ENCODE data around the gene SGSM2. TPM values are rescaled to one million over a fixed set of nuclear protein-coding genes. Genes with fewer than 3 reads are reported as not detected.

Gene SGSM2
- polyA plus RNA-seq, 1 donor (not counting 4 experiments of a cell fraction or from before 2014, with no cell fraction given) = 16.4 TPM

DNA sequence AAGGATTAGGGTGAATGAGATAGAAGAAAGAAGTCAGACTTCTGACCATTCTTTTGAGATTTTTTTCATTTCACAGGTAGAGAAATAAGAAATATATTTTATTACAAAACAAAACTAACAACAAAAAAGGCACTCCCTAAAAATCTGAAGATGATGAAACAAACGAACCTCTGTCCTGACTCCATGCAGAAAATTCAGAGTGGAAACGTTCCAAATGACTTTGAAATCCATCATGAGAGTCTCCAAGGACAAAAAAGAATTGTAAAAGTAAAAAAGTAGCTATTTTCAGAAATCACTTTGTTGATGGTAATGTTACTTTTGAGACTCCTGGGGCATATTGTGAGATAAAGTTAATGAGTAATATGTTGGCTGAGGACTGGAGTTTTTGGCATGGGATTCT, 89.9 kb downstream of the SGSM2 start:
- Histone ChIP-seq H3K36me3 (ENCODE audit: control insufficient read depth in 2 of 2, extremely low read depth in 1 of 2, insufficient read depth in 2 of 2, low read length in 2 of 2) (no peaks in the 10 kb centered on the region), H2AFZ (ENCODE audit: control insufficient read depth, low read length) (no peak overlapping the region), H3K79me2 (ENCODE audit: control insufficient read depth, insufficient read depth, low read length) (no peaks in the 10 kb centered on the region), H3K27me3 (ENCODE audit: control insufficient read depth, extremely low read depth, insufficient read depth, low read length) (no peaks in the 10 kb centered on the region), H3K4me2 (ENCODE audit: control insufficient read depth, extremely low read depth, insufficient read depth, low read depth, low read length) (no peak overlapping the region), H3K9ac (ENCODE audit: control insufficient read depth, extremely low read depth, insufficient read depth, low read length) (no peak overlapping the region), H3K4me3 (ENCODE audit: control insufficient read depth in 2 of 3, extremely low read depth in 1 of 3, insufficient read depth in 2 of 3, low read depth in 1 of 3, low read length in 3 of 3) (no peak overlapping the region), H3K9me1 (ENCODE audit: control insufficient read depth, extremely low read depth, insufficient read depth, low read length) (no peaks in the 10 kb centered on the region), H3K4me1 (ENCODE audit: control insufficient read depth, extremely low read depth, insufficient read depth, low read length) (peaks cover 13% of the 10 kb centered on the region), H3K9me3 (ENCODE audit: control insufficient read depth, low read depth, low read length) (no peaks in the 10 kb centered on the region), H4K20me1 (ENCODE audit: control insufficient read depth, extremely low read depth, insufficient read depth, low read length) (no peaks in the 10 kb centered on the region), H3K27ac (ENCODE audit: control insufficient read depth, insufficient read depth, low read length) (no peak overlapping the region)
- no peak for TF ChIP-seq EZH2 (IDR thresholded peaks at IDR 0.05; ENCODE audit: low read length)
- TF ChIP-seq, protein P1, sequence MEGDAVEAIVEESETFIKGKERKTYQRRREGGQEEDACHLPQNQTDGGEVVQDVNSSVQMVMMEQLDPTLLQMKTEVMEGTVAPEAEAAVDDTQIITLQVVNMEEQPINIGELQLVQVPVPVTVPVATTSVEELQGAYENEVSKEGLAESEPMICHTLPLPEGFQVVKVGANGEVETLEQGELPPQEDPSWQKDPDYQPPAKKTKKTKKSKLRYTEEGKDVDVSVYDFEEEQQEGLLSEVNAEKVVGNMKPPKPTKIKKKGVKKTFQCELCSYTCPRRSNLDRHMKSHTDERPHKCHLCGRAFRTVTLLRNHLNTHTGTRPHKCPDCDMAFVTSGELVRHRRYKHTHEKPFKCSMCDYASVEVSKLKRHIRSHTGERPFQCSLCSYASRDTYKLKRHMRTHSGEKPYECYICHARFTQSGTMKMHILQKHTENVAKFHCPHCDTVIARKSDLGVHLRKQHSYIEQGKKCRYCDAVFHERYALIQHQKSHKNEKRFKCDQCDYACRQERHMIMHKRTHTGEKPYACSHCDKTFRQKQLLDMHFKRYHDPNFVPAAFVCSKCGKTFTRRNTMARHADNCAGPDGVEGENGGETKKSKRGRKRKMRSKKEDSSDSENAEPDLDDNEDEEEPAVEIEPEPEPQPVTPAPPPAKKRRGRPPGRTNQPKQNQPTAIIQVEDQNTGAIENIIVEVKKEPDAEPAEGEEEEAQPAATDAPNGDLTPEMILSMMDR (optimal IDR thresholded peaks at IDR 0.05 in 1 of 3, IDR thresholded peaks at IDR 0.05 in 1 of 3, conservative IDR thresholded peaks at IDR 0.05 in 1 of 3; ENCODE audit: extremely low read depth in 1 of 3, insufficient read depth in 2 of 3, low read length in 3 of 3) = no peak
- dilution Hi-C loops (cut with MboI; ENCODE audit: extremely low pct_ligation_motif_present, low sequenced_read_pairs) = no loop called here
- DNase-seq (ENCODE audit: low read depth, low spot score) = no peak
- FAIRE-seq = no peak

DNA sequence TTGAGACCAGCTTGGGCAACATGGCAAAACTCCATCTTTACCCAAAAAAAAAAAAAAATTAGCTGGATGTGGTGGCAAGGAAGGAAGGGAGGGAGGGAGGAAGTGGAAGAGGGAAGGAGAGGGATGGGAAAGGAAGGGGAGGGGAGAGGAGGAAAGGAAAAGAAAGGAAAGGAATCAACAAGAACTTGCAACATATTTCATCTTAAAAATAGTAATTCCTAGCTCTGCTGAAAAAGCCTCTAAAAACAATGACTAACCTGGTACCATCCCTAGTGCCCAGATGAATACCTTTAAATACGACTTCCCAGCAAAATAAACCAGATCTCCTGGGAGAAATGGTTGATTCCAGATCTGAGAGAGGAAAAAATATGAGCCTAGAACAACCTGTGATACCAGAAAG, 90.6 kb downstream of the SGSM2 start:
- Histone ChIP-seq H3K9me3 (ENCODE audit: control insufficient read depth, low read depth, low read length) (no peaks in the 10 kb centered on the region), H3K79me2 (ENCODE audit: control insufficient read depth, insufficient read depth, low read length) (no peaks in the 10 kb centered on the region), H2AFZ (ENCODE audit: control insufficient read depth, low read length) (no peak overlapping the region), H4K20me1 (ENCODE audit: control insufficient read depth, extremely low read depth, insufficient read depth, low read length) (no peaks in the 10 kb centered on the region), H3K9ac (ENCODE audit: control insufficient read depth, extremely low read depth, insufficient read depth, low read length) (no peak overlapping the region), H3K27me3 (ENCODE audit: control insufficient read depth, extremely low read depth, insufficient read depth, low read length) (no peaks in the 10 kb centered on the region), H3K4me3 (ENCODE audit: control insufficient read depth in 2 of 3, extremely low read depth in 1 of 3, insufficient read depth in 2 of 3, low read depth in 1 of 3, low read length in 3 of 3) (no peak overlapping the region), H3K4me2 (ENCODE audit: control insufficient read depth, extremely low read depth, insufficient read depth, low read depth, low read length) (no peak overlapping the region), H3K4me1 (ENCODE audit: control insufficient read depth, extremely low read depth, insufficient read depth, low read length) (peaks cover 10% of the 10 kb centered on the region), H3K9me1 (ENCODE audit: control insufficient read depth, extremely low read depth, insufficient read depth, low read length) (no peaks in the 10 kb centered on the region), H3K27ac (ENCODE audit: control insufficient read depth, insufficient read depth, low read length) (no peak overlapping the region), H3K36me3 (ENCODE audit: control insufficient read depth in 2 of 2, extremely low read depth in 1 of 2, insufficient read depth in 2 of 2, low read length in 2 of 2) (peaks cover 0 to 3% of the 10 kb centered on the region in 2 experiments)
- no peak for DNase-seq (ENCODE audit: low read depth, low spot score)
- no peak for FAIRE-seq
- dilution Hi-C loops (cut with MboI; ENCODE audit: extremely low pct_ligation_motif_present, low sequenced_read_pairs) = no loop called here
- TF ChIP-seq, protein P1 (optimal IDR thresholded peaks at IDR 0.05 in 1 of 3, IDR thresholded peaks at IDR 0.05 in 1 of 3, conservative IDR thresholded peaks at IDR 0.05 in 1 of 3; ENCODE audit: extremely low read depth in 1 of 3, insufficient read depth in 2 of 3, low read length in 3 of 3) = no peak
- TF ChIP-seq EZH2 (IDR thresholded peaks at IDR 0.05; ENCODE audit: low read length) = no peak

Small RNA genes within 50 kb of the gene (small RNA-seq; reads per million reads assigned to genes)
- 0 reads per million in 3 experiments for gene AC006435.3 (ENCODE audit: insufficient read length in 3 of 3, low read depth in 3 of 3, low replicate concordance in 1 of 3)
- 0 reads per million in 3 experiments for gene AC006435.4 (ENCODE audit: insufficient read length in 3 of 3, low read depth in 3 of 3, low replicate concordance in 1 of 3)
- gene SNORD91A (ENCODE audit: insufficient read length in 3 of 3, low read depth in 3 of 3, low replicate concordance in 1 of 3) = 50.0 to 1,411 (median 54.1) reads per million in 3 experiments
- gene SNORD91B (ENCODE audit: insufficient read length in 3 of 3, low read depth in 3 of 3, low replicate concordance in 1 of 3) = 2.2 to 65.8 (median 11.0) reads per million in 3 experiments

Other genes starting within 250 kb of the SGSM2 start
- 3.6 to 6.3 TPM (median 4.0 TPM) in 3 replicates for gene SMG6, start 33.7 kb upstream of the SGSM2 start, polyA plus RNA-seq
- gene SRR, start 33.6 kb upstream of the SGSM2 start, polyA plus RNA-seq = 13.1 to 18.7 TPM (median 17.7 TPM) in 3 replicates
- 12.2 to 24.7 TPM (median 17.1 TPM) in 3 replicates for gene TSR1, start 1.0 kb upstream of the SGSM2 start, polyA plus RNA-seq
- gene MNT, start 63.6 kb downstream of the SGSM2 start, polyA plus RNA-seq = 2.0 to 3.6 TPM (median 2.3 TPM) in 3 replicates
- gene METTL16, start 174.4 kb downstream of the SGSM2 start, polyA plus RNA-seq = 13.4 to 17.8 TPM (median 16.6 TPM) in 3 replicates

All from keratinocyte (primary cell).